LNCAP (cell line): ENCODE results near the gene AGPS.

Experiments
- TF ChIP-seq, protein P1 (sequence below): fragments of 450-650 bp; IDR thresholded peaks from 2 replicates; pipeline ENCODE4 v1.5.1; 2017; ENCODE audit warnings: mild to moderate bottlenecking

The AGPS gene

GRCh38 chr2:177529166-177529565 lies 136.6 kb downstream of the AGPS start:
- TF ChIP-seq, protein P1, sequence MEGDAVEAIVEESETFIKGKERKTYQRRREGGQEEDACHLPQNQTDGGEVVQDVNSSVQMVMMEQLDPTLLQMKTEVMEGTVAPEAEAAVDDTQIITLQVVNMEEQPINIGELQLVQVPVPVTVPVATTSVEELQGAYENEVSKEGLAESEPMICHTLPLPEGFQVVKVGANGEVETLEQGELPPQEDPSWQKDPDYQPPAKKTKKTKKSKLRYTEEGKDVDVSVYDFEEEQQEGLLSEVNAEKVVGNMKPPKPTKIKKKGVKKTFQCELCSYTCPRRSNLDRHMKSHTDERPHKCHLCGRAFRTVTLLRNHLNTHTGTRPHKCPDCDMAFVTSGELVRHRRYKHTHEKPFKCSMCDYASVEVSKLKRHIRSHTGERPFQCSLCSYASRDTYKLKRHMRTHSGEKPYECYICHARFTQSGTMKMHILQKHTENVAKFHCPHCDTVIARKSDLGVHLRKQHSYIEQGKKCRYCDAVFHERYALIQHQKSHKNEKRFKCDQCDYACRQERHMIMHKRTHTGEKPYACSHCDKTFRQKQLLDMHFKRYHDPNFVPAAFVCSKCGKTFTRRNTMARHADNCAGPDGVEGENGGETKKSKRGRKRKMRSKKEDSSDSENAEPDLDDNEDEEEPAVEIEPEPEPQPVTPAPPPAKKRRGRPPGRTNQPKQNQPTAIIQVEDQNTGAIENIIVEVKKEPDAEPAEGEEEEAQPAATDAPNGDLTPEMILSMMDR = no peak

DNA sequence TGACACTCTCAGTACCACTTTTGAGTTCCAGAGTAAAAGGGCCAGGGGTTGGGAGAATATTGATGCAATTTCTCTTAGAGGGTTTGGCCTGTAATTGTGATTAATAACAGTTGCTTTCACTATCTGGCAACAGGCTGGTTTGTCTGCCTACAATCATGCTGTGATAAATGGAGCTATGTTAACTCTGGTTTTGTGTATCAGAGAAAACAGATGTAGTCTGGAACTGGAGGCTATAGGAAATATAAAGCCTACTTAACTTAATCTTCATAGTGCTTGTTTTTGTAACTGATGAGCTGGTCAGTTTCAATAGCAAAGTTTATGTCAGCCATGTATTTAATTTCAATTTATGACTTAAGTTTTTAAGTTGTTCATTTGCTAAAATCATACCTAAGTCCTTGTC lies 138.0 kb downstream of the AGPS start:
- TF ChIP-seq, protein P1 = no peak

- TF ChIP-seq, protein P1 = no peak
Measured at GRCh38 chr2:177531706-177532105, 139.1 kb downstream of the AGPS start.

DNA sequence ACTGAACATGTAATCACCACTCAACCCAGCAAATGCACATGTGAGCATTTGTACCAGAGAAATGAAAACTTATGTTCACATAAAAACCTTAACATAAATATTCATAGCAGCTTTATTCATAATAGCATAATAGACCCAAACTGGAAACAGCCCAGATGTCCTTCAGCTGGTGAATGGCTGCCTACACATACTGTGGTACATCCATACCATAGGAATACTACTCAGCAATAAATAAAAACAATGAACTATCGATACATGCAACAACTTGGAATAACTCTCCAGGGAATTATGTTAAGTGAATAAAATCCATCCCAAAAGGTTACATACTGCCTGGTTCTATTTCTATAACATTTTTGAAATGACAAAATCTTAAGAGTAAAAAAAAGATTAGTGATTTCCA lies 140.0 kb downstream of the AGPS start:
- TF ChIP-seq, protein P1 = no peak

GRCh38 chr2:177533253-177533652 lies 140.7 kb downstream of the AGPS start:
- TF ChIP-seq, protein P1 = no peak

DNA sequence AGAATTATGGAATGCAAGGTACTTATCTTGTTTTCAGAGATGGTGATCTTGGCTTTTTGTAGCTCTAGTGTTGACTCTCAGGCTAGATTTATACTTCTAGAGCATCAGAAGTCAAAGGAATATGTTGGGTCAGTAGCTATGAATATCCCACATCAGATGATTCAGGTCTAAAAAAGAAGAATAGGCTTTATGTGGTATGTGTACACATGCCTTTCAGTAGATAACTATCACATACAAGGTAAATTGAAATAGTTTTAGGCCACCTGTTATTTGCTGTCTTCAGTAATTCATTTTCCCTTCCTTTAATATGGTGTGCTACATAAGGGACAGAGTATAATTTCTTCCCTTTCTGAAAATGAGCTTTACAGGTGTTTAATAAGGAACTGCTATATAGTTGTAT lies 142.4 kb downstream of the AGPS start:
- TF ChIP-seq, protein P1 = no peak

DNA sequence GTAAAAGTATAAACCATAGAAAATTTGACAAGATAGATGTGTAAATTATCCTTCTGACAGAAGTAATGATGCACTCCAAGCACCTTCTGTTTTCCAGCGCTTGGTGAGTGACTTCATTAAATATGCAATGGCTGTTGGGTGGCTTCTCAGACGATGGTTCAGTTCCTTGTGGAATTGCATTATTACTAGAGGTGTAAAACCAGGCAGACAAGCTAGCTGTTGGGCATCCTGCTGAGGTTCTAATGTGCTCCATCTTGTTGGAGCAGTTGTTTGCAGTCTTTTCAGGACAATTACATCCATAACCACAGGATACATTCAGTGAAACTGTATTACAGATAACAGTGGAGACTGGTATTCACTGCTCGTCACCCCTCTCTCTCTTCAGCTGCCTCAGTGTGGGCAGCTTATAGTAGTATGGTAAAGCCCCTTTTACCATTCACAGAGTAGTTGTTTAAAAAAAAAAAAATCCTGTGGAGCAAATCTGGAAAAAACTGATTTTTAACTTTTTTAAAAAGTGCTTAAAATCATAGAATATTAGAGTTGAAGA lies 143.5 kb downstream of the AGPS start:
- TF ChIP-seq, protein P1 = no peak

GRCh38 chr2:177537213-177537612 lies 144.6 kb downstream of the AGPS start:
- TF ChIP-seq, protein P1 = no peak
